Myocyte (in vitro differentiated cells): Measurements from ENCODE around the gene GLI3. TPM values are rescaled to one million over a fixed set of nuclear protein-coding genes. Genes with fewer than 3 reads are reported as not detected.

Experiments used
- DNase-seq: peaks from one replicate; pipeline ENCODE4 v3.0.0-alpha.2; 2012; ENCODE audit warnings: low read depth
- total RNA-seq: library from RNA; depleted of rRNA; stranded (reverse); fragments of >200 nt; gene quantifications from 2 replicates; pipeline ENCODE4 v1.2.3, GENCODE V29; 2014

The GLI3 gene
- total RNA-seq, 1 donor from 2014 or later, result 3.7 TPM

- no peak for DNase-seq
Measured at GRCh38 chr7:41930538-41931262, 306.3 kb downstream of the GLI3 start.

- no peak for DNase-seq
Measured at GRCh38 chr7:41928781-41929180, 308.2 kb downstream of the GLI3 start.

- no peak for DNase-seq
Measured at GRCh38 chr7:41928166-41928565, 308.8 kb downstream of the GLI3 start.

GRCh38 chr7:41927380-41927779, 309.6 kb downstream of the GLI3 start:
- no peak for DNase-seq

GRCh38 chr7:41925946-41926345, 311.1 kb downstream of the GLI3 start:
- no peak for DNase-seq

- DNase-seq, result no peak
Measured at GRCh38 chr7:41924796-41925195, 312.2 kb downstream of the GLI3 start.

- no peak for DNase-seq
Measured at GRCh38 chr7:41922373-41922772, 314.6 kb downstream of the GLI3 start.

GRCh38 chr7:41921453-41921981, 315.5 kb downstream of the GLI3 start:
- peak; percentile 43 for DNase-seq

- DNase-seq, result peak; percentile 29
Measured at GRCh38 chr7:41918597-41918996, 318.4 kb downstream of the GLI3 start.

GRCh38 chr7:41916450-41916927, 320.5 kb downstream of the GLI3 start:
- peak; percentile 89 for DNase-seq

- peak; percentile 70 for DNase-seq
Measured at GRCh38 chr7:41915871-41916270, 321.1 kb downstream of the GLI3 start.

GRCh38 chr7:41912851-41913567, 324.0 kb downstream of the GLI3 start:
- no peak for DNase-seq

GRCh38 chr7:41912426-41912825, 324.6 kb downstream of the GLI3 start:
- DNase-seq, result no peak

GRCh38 chr7:41911792-41912191, 325.2 kb downstream of the GLI3 start:
- no peak for DNase-seq
